Testis (tissue), 2 donors: ENCODE results near the gene RGS6.

Experiments used
- CTCF ChIP-seq, 3 experiments: fragments of 450-650 bp in 2 of 3; fragments of 200-600 bp in 1 of 3; sonication (generic) in 1 of 3; IDR thresholded peaks; one replicate each; pipeline ENCODE4 v1.5.1; 2016 to 2019; ENCODE audit warnings: antibody characterized with exemption in 3 of 3, mild to moderate bottlenecking in 2 of 3, moderate library complexity in 1 of 3
- POLR2A ChIP-seq: fragments of 450-650 bp; IDR thresholded peaks from one replicate; pipeline ENCODE4 v1.6.1; 2017; ENCODE audit warnings: antibody characterized with exemption, mild to moderate bottlenecking, moderate library complexity

- no peak for TF ChIP-seq CTCF (IDR thresholded peaks at IDR 0.05)
- no peak for TF ChIP-seq POLR2A
Observed at GRCh38 chr14:72549854-72550253, 617.6 kb downstream of the RGS6 start.
